Activated B cell treated with CpG ODN at 0.5 μM for 24 hours (primary cell): ENCODE results near the gene ANKH. TPM values are rescaled to one million over a fixed set of nuclear protein-coding genes. Genes with fewer than 3 reads are reported as not detected.

Experiments
- ATAC-seq: fragments of 200-7000 bp; cut with Tn5 transposase; one replicate; pipeline ENCODE4 v1.10.0; 2021; ENCODE audit warnings: low read depth, mild to moderate bottlenecking, moderate library complexity
- CTCF ChIA-PET: fragments of 350-600 bp; sonication (Branson Sonifier 250); formaldehyde crosslinking; loops from one replicate; lab custom pipeline; 2021; ENCODE audit warnings: antibody characterized with exemption; lab: Charles Lee
- POLR2A ChIA-PET: fragments of 350-600 bp; sonication (Branson Sonifier 250); formaldehyde crosslinking; loops from one replicate; lab custom pipeline; 2021; ENCODE audit warnings: antibody characterized with exemption; lab: Charles Lee
- DNase-seq: peaks from one replicate; pipeline ENCODE4 v3.0.0; 2022
- H3K27ac Mint-ChIP-seq: one replicate; pipeline ENCODE4 v1.8.0; 2020; ENCODE audit warnings: mixed read lengths
- H3K27me3 Mint-ChIP-seq: one replicate; pipeline ENCODE4 v1.8.0; 2021; ENCODE audit warnings: mixed read lengths
- H3K36me3 Mint-ChIP-seq: one replicate; pipeline ENCODE4 v1.8.0; 2021; ENCODE audit warnings: low read depth, mixed read lengths
- H3K4me1 Mint-ChIP-seq: one replicate; pipeline ENCODE4 v1.8.0; 2021; ENCODE audit warnings: mixed read lengths
- H3K4me3 Mint-ChIP-seq: one replicate; pipeline ENCODE4 v1.8.0; 2020; ENCODE audit warnings: mild to moderate bottlenecking, mixed read lengths
- H3K9me3 Mint-ChIP-seq: one replicate; pipeline ENCODE4 v1.8.0; 2020; ENCODE audit warnings: mixed read lengths
- intact Hi-C: fragments of 100-400 bp; cut with micrococcal nuclease; formaldehyde crosslinking; loops from one replicate; pipeline ENCODE4 v1.15.1; 2024
- total RNA-seq: library from RNA; stranded (reverse); gene quantifications from 2 replicates; pipeline ENCODE4 v1.2.3, GENCODE V29; 2022
- TF ChIP-seq, protein P1 (sequence below): fragments of 200-600 bp; IDR thresholded peaks from one replicate; pipeline ENCODE4 v1.8.0; 2022; ENCODE audit warnings: antibody characterized with exemption, mild to moderate bottlenecking

Gene ANKH
- total RNA-seq, 1 donor from 2014 or later = 43.3 TPM

DNA sequence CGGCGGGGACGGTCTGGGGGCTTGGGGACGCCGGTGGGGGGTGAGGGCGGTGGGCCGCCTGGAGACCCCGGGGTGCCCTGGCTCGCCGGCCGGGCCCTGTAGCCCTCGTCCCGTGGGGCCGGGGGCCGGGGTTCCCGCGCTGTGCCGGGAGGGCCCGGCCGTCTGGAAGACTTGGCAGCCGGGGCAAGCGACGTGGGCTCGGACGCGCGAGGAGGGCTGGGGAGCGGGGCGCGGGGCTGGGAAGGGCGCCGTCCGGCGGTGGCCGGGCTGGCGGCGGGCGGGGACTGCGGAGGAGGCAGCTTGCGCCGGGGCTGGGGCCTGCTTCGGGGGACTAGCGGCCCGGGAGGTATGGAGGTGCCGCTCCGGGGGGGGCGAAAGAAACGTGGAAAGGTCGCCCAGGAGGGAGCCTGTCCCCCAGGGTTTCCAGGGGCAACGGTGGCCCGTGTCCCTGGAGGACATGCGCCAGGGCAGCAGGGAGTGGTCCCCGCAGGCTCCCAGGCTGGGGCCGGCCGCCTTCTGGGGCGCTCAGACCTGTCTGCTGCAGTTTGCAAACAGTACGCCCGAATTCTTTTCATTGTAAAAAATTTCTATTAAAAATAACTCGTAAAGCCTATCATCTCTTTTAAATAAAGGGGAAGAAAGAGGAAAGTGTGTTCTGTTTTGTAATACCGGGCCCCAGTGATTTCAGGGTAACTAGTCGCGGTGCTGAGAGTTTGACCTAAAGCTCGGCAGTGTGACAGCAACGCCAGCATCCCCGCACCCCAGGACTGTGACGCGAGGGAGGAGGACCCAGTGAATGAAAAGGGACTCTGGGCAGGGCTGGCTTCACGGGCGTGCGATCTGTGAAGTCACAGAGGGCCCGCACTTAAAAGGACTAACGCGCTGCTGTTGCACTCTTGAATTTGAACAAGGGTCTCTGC lies 752 bp upstream of the ANKH start:
- POLR2A ChIA-PET = interaction anchor here (0.6 to 2.0 kb wide), 4 partner anchors 46 to 146 kb away, joined by 3 to 9 read pairs (median 4); no protein-coding TSS in a partner anchor
- Mint-ChIP-seq H3K9me3 (no peaks in the 10 kb centered on the region), H3K4me1 (peaks cover 22% of the 10 kb centered on the region), H3K27ac (peak overlapping the region; percentile 80), H3K27me3 (no peaks in the 10 kb centered on the region), H3K36me3 (no peaks in the 10 kb centered on the region), H3K4me3 (peak overlapping the region; percentile 87)
- ATAC-seq (peak; percentile 37), DNase-seq (peak; percentile 38)
- CTCF ChIA-PET = interaction anchor here (0.9 to 4.9 kb wide), 5 partner anchors 113 to 187 kb away, joined by 3 to 53 read pairs (median 3); no protein-coding TSS in a partner anchor
- intact Hi-C loops = loop anchor here (1.0 to 5.0 kb wide), 4 partner anchors 85 to 860 kb away; no protein-coding TSS in a partner anchor
- TF ChIP-seq, protein P1, sequence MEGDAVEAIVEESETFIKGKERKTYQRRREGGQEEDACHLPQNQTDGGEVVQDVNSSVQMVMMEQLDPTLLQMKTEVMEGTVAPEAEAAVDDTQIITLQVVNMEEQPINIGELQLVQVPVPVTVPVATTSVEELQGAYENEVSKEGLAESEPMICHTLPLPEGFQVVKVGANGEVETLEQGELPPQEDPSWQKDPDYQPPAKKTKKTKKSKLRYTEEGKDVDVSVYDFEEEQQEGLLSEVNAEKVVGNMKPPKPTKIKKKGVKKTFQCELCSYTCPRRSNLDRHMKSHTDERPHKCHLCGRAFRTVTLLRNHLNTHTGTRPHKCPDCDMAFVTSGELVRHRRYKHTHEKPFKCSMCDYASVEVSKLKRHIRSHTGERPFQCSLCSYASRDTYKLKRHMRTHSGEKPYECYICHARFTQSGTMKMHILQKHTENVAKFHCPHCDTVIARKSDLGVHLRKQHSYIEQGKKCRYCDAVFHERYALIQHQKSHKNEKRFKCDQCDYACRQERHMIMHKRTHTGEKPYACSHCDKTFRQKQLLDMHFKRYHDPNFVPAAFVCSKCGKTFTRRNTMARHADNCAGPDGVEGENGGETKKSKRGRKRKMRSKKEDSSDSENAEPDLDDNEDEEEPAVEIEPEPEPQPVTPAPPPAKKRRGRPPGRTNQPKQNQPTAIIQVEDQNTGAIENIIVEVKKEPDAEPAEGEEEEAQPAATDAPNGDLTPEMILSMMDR = no peak

DNA sequence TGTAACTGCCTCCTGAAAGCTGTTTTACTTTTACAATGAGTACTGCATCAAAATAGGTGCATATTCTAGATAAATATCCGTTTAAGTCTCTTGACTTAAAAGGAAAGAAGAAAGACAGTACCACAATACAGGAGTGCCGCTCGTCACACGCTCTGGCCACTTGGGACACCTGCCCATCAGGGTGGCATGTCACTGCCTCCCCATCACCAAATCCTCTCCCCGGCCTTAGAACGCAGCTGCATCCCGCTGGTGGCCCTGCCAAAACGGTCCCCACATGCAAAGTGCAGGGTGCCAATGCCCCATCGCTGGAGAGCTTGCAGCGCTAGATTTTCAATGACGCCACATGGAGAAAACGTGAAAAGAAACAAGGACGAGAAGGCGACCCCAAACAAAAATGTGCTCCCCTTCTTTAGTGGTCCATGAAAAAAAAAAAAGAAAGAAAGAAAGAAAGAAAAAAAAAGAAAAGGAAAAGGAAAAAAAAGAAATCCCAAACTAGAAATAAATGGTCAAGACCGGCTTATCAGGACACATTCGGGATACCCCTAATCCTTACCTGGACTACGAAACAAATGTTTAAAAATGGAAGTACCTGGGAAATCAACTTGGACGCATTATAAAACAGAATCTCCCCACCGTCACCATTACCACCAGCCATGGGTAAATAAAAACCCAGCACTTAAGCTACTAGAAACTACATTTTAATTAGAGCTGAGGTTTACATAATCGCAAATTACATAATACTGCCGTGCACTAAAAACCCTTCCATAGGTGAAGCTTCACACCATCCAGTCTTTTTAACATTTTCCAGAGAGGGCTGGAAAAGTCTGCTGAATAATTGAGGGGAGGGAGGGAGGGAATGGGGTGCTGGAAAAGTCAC lies 1.0 kb downstream of the ANKH start:
- TF ChIP-seq, protein P1 = no peak
- intact Hi-C loops = loop anchor here (1.0 to 5.0 kb wide), 7 partner anchors 61 to 858 kb away; partner anchors contain the start of genes OTULIN and OTULINL
- Mint-ChIP-seq H3K36me3 (no peaks in the 10 kb centered on the region), H3K9me3 (no peaks in the 10 kb centered on the region), H3K27me3 (no peaks in the 10 kb centered on the region), H3K27ac (peak overlapping the region; percentile 77), H3K4me1 (peaks cover 22% of the 10 kb centered on the region), H3K4me3 (peak overlapping the region; percentile 86)
- ChIA-PET POLR2A (interaction anchor here (0.6 to 2.0 kb wide), 6 partner anchors 59 to 144 kb away, joined by 3 to 21 read pairs (median 4); no protein-coding TSS in a partner anchor), CTCF (interaction anchor here (0.6 to 4.9 kb wide), 9 partner anchors 10 to 201 kb away, joined by 3 to 53 read pairs (median 4); no protein-coding TSS in a partner anchor)
- ATAC-seq (peak; percentile 32), DNase-seq (peak; percentile 44)

DNA sequence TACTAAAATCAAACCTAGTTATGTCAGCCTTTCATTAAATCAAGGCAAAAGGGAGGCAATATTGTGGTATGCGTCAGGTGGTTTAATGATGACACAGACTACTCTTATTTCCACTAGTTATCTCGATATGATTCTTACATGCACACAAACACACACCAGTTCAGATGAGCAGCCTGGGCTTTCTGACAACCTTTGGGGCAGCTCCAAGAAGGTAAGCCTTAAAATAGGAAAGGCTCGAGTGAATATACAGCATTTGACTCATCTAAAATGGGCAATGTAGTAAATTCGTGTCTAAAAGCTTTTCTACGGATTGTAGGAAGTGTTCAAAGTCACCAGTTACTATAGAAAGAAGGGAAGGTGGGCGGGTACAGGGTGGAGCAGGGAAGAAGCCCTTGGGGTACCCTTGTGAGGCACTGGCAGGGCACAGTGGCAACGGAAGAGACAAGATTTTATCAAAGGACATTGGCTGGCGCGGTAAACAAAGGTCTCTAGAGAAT lies 1.9 kb downstream of the ANKH start:
- DNase-seq = no peak
- Mint-ChIP-seq H3K27me3 (no peaks in the 10 kb centered on the region), H3K27ac (peak overlapping the region; percentile 77), H3K4me3 (peak overlapping the region; percentile 86), H3K4me1 (peaks cover 22% of the 10 kb centered on the region), H3K9me3 (no peaks in the 10 kb centered on the region), H3K36me3 (no peaks in the 10 kb centered on the region)
- TF ChIP-seq, protein P1 = no peak
- ChIA-PET CTCF (interaction anchor here (1.0 to 4.9 kb wide), 4 partner anchors 18 to 143 kb away, joined by 3 to 53 read pairs (median 6); no protein-coding TSS in a partner anchor), POLR2A (interaction anchor here (0.6 to 1.9 kb wide), 2 partner anchors 60 to 124 kb away, joined by 3 to 21 read pairs; no protein-coding TSS in a partner anchor)
- intact Hi-C loops = loop anchor here (1.0 to 5.0 kb wide), 6 partner anchors 88 to 857 kb away; partner anchors contain the start of genes OTULIN and OTULINL
- no peak for ATAC-seq

DNA sequence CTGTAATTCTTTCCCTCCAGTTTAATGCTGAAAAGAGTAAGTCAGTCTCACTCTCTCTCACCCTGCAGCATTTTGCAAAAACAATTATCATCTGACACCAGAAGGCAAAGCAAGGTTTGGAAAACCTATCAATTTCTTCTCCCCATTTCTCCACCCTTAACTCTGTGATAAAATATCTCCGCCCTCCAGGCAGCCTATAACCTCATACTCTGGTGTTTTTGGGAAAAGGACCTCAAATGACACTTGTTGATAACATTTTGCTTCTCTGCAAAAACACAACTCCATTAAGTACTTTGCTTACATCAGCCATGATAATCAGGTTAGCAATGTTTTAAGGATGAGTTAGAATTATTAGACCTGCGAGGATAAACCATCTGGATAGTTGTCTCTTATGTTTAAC lies 2.3 kb downstream of the ANKH start:
- TF ChIP-seq, protein P1 = no peak
- Mint-ChIP-seq H3K4me1 (peaks cover 22% of the 10 kb centered on the region), H3K9me3 (no peaks in the 10 kb centered on the region), H3K27ac (no peak overlapping the region), H3K4me3 (no peak overlapping the region), H3K27me3 (no peaks in the 10 kb centered on the region), H3K36me3 (no peaks in the 10 kb centered on the region)
- ChIA-PET CTCF (interaction anchor here (2.3 to 4.9 kb wide), 2 partner anchors 134 to 142 kb away, joined by 8 to 53 read pairs; no protein-coding TSS in a partner anchor), POLR2A (no interaction called here)
- intact Hi-C loops = no loop called here
- no peak for ATAC-seq
- no peak for DNase-seq
